Amygdala (tissue), 56 donors: ENCODE data around the gene SOX11.
"Not testable (repeated sequence)": the region's sequence is repeated elsewhere in the genome, so short reads cannot be mapped to it uniquely, and the experiment has no call there.

ENCODE experiments used
- DNase-seq, 56 donors: peaks; one replicate each; lab custom pipeline; 2025; lab: John Stamatoyannopoulos, UW

SOX11 gene

GRCh38 chr2:5691985-5692529 lies at the start of gene SOX11:
SOX11 (plus strand) TSS chr2:5692384; CDS start chr2:5692722, 338 bp downstream.
- peak in 41 of 56 donors; percentile 7 to 78 (median 49) for DNase-seq

- not testable (repeated sequence) for DNase-seq
Observed at GRCh38 chr2:5652734-5653133, 39.5 kb upstream of the SOX11 start.

DNA sequence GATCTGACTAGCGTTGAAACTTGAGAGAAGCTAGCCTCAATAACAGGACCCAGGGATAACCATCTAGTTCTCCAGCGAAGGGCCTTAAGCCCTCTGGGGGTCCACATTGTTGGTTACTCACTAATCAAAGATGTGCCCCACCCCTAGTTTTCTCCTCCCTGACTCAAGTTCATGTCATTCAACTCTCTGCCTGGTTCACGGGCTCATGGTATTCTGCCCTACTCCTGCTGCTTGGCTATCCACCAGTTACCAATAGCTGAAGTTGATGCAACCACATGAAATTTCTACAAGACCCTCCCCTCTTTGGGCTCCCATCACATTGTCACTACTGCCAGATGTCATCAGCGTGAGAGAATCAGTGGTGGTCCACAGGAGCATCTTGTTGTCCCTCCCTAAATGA lies 38.4 kb upstream of the SOX11 start:
- DNase-seq = not testable (repeated sequence)

DNA sequence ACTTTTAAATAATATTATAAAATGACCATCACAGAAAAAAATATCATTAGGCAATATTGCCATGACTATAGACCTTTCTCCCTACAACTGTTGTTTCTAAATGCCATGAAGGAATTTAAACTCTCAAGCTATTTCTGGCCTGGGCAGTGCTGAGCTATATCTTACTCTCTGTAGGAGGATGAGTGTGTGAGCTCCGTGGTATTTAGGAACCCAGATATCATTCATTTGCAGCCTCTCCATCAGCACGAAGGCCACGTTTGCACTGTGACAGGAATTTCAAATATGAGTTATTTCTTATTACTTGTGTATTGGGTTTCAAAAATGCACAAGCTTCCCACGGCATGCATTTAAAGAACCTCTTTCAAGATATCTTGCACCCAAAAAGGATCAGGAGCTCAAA lies 35.0 kb upstream of the SOX11 start:
- no peak for DNase-seq

DNA sequence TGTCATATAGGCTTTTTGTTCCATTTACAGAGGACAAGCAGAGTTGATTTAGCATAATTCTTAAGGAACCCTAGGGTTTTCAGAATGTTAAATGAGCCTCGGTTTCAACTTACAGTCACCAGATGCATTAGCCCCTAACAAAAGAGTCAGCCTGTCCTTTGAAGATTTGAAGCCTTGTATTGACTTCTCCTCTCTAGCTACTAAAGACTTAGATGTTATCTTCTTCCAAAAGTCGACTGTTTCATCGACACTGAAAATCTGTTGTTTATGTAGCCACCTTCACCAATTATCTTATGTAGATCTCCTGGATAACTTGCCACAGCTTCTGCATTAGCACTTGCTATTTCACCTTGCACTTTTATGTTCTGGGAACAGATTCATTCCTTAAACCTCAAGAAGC lies 31.6 kb upstream of the SOX11 start:
- DNase-seq = no peak

- no peak for DNase-seq
Observed at GRCh38 chr2:5661362-5661761, 30.8 kb upstream of the SOX11 start.

- no peak for DNase-seq
Observed at GRCh38 chr2:5664278-5664681, 27.9 kb upstream of the SOX11 start.

GRCh38 chr2:5665066-5665465 lies 27.1 kb upstream of the SOX11 start:
- DNase-seq = no peak

GRCh38 chr2:5666798-5667197 lies 25.4 kb upstream of the SOX11 start:
- DNase-seq = no peak

DNA sequence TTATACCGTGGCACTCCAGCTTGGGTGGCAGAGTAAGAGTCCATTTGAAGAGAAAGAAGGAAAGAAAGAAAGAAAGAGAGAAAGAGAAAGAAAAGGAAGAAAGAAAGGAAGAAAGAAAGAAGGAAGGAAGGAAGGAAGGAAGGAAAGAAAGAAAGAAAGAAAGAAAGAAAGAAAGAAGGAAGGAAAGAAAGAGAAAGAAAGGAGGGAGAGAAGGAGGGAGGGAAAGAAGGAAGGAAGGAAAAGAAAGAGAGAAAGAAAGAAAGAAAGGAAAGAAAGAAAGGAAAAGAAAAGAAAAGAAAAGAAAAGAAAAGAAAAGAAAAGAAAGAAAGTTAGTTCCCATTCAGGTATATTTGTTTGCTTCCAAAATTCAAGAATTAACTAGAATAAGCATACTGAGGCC lies 24.5 kb upstream of the SOX11 start:
- not testable (repeated sequence) for DNase-seq

DNA sequence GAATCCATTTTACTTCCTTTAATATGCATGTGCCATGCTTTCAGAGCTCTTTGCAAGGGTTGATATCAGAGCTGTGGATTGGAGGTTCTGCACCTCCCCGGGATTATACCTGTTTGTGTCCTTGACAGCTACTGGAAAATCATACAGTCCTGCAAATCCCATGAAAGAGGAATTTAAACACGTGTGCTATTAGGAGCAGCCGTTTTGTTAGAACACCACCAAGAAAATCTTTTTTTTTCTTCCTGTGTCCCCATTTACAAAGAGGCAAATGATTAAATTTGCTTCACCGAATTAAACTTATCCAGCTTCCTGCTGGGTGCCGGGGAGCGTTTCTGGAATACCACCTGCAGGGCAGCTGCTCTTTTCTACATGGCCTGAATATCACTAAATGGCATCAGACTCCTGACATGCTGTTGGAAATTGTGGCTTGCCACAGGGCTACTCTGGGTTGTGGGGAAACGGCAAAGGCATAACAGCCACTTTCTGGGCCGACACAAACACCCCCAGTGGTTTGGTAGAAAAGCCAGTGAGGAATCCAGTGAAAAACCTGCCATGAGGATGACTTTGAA lies 23.4 kb upstream of the SOX11 start:
- DNase-seq = no peak

DNA sequence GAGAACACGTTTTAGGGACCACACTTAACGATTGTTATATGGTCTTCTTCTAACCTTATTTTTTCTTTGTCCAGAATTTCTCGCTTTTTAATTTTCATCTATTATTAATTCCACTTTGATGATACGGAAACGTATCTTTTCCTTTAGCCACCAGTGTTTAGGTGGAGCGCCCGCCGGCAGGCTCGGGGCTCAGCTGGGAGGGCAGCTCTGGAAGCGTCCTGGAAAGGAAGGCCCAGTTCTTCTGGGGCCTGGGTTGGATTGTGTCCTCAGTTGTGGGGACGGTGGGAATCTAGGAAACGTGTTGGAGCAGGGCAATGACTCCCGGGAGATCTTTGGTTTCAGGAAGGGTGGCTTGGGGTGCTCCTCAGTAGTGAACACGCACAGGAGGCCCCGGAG lies 19.4 kb upstream of the SOX11 start:
- DNase-seq = no peak

- DNase-seq = no peak
Observed at GRCh38 chr2:5673145-5674025, 18.8 kb upstream of the SOX11 start.

DNA sequence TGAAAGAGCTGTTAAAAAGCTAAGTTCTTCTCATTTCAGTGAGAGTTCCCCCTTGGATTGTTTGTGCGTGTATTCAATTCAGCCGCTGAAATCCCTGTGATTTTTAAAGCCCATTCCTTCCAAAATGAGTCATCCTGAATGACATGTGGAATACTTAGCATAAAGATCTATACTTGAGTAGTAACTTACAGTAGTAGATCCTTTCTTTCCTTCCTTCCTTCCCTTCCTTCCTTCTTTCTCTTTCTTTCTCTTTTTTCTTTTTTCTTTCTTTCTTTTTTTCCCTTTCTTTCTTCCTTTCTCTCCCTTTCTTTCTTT lies 18.2 kb upstream of the SOX11 start:
- DNase-seq = no peak

GRCh38 chr2:5677133-5677532 lies 15.1 kb upstream of the SOX11 start:
- DNase-seq = no peak

DNA sequence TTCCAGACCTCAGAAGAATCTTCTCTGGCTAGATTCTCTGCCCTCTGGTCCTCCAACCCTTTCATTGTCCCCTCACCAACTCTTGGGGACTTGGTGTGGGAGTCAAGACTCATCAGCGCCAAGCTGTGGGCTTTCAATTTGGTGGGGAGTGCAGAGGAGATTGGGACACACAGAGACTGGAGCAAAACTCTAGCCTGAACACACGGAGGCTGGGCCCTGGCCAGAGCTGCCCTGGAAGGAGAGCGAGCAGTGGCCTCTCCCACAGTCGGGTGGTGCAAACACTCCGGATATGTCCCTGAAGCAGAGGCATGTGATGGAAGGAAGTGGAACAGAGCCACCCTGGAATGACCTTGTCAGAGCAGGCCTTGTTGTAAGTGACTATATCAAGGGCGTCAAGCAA lies 8.7 kb upstream of the SOX11 start:
- DNase-seq = no peak

DNA sequence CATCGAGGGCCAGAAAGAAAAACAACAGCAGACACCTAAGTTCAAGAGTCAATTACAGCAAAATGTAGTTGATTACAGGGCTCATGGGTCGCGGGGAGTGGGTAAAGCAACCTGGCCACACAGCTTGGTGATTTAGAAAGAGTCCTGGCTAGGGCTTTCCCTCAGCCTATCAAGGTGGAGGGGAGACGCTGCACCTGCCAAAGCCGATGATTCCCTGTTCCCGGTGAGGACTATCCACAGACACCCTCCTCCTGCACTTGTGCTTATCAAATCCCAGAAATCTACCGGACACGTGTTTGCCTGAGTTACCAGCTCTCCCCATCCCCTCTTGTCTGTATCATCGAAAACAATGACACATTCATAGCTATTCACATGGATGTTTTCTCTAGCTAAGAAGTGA lies 7.0 kb upstream of the SOX11 start:
- no peak for DNase-seq

DNA sequence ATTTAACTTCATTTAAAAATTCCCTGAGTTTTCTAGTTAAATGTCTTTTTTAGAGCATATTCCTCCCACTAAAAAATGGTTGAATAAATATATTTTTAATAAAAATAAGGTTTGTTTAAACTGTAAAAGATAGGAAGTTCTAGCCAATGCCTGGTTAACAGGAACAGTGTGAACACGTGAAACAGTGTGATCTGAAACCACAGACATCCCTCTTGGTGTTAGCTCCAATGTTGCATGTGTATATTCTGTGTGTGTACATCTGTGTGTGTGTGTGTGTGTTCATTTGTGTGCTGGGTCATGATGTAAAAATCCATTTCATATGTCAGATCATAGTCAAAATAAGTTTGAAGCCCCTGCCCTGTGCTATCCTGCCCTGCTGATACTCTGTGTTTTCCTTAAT lies 6.1 kb upstream of the SOX11 start:
- no peak for DNase-seq

DNA sequence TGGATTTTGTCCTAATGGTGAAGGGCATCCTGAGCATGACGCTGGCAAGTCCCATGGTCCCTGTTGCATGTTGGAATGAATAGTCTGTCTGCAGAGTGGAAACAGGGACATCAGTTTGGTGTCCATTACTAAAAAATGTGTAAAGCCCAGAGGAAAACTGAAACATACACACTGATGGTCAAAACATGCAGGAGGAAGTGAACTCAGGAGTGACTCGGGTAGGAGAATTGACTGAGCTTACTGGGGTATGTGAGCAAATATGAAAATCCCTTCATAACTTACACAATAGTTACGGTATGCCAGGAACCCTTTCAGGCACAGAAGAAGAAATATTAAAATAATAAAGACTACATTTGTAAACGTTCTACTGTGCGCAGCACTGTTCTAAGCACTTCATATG lies 5.6 kb upstream of the SOX11 start:
- no peak for DNase-seq

GRCh38 chr2:5689750-5690149 lies 2.4 kb upstream of the SOX11 start:
- DNase-seq = no peak

DNA sequence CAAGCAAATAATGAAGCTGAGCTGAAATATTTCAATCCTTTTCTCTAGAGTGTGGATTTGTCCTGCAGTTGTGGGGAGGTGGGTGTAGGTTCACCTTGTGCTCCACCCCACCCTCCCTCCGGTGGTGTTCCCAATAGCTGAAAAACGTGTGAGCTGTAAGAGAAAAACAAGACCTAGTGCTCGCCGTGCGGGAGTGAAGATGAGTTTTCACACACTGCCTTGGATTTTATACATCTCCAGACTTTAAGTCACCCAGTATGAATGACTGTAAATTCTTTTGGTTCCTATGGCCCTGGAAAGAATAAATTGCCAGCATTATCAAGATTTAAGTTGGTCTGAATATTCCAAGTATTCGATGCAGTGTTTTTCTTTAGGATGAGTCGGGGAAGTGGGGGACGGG lies 1.9 kb upstream of the SOX11 start:
- no peak for DNase-seq

DNA sequence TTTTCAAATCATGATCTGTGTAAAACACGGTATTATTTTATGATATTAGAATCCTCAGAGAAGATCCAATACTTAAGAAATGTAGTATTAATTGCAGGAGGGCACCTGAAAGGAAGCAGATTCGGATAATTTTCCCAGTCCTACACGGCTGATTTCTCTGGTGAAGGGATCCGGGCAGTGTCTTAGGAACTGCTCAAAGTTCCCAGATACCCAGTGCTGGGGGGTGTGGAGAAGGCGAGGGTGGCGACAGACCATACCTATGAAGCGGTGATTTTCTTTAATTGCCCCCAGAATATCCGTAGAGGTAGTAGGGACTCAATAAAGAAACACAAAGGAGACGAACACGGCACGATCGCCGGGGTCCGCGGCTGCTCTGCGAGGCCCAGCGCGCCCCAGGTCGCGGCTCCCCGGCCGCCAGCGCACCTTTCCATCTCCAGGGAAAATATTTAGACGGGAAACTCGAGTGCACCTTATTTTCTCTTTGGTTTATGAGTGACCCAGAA lies 1.4 kb upstream of the SOX11 start:
- no peak for DNase-seq
